ENCODE data around the gene GPER1. TPM values are rescaled to one million over a fixed set of nuclear protein-coding genes. Genes with fewer than 3 reads are reported as not detected.

GPER1 gene
- total RNA-seq, 4 donors from 2014 or later, result 4.6 to 19.9 (median 11.0) TPM

DNA sequence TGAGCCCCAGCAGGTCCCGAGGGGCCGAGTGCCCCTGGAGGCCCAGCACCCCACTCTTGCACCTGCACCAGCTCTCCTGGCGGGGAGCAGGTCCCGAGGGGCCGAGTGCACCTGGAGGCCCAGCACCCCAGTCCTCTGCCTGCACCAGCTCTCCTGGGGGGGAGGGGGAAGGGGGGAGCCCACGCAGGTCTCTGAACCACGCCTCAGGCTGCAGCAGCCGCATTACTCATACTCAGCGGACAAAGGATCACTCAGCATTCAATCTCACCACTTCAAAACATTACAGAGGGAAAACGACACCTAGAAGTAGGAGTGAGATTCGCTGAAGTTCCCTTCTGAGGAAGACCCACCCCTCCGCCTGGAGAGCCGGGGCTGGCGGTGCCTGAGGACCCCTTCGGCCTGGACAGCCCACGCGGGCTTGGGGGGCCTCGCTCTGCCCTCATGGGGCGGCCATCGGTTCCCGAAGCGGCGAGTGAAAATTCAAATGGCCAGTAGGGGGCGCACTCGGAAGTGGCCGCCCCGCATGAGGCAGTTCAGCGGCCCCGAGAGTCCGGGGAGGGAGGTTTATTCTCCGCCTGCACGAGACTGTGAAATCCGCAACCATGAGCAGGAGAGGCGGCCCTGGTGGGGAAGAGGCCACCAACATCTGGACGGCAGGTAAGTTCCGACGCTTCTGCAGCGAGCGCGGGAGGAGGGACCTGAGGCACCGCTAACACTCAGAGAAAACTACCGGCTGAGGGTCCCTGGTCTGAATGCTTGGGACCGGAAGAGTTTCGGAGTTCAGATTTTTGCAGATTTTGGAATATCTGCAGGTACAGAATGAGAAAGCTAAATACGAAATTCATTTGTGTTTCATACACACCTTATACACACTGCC lies 1.1 kb upstream of the GPER1 start:
- Histone ChIP-seq H3K9me3 (no peaks in the 10 kb centered on the region), H3K4me1 (peaks cover 35 to 63% (median 50%) of the 10 kb centered on the region in 4 donors), H3K4me3 (peak overlapping the region; percentile 43 to 63 (median 55)), H3K27me3 (no peaks in the 10 kb centered on the region), H3K27ac (replicated peaks in 1 of 4) (peak overlapping the region; percentile 71 to 84 (median 82)), H3K36me3 (peaks cover under 1 to 14% (median 7%) of the 10 kb centered on the region in 4 donors)
- WGBS, result 12% methylated on average over 13 of the region's 45 CpGs
- intact Hi-C loops (cut with DNase I), result loop anchor here (5.0 kb wide), 2 partner anchors 50 to 90 kb away; a partner anchor contains a TSS
- no peak for DNase-seq (ENCODE audit: extremely low spot score)
- TF ChIP-seq POLR2A (IDR thresholded peaks at IDR 0.05; ENCODE audit: low read depth) (no peak), POLR2AphosphoS5 (IDR thresholded peaks at IDR 0.05) (peak in 1 of 2 donors; percentile 63)
- TF ChIP-seq, protein P1, sequence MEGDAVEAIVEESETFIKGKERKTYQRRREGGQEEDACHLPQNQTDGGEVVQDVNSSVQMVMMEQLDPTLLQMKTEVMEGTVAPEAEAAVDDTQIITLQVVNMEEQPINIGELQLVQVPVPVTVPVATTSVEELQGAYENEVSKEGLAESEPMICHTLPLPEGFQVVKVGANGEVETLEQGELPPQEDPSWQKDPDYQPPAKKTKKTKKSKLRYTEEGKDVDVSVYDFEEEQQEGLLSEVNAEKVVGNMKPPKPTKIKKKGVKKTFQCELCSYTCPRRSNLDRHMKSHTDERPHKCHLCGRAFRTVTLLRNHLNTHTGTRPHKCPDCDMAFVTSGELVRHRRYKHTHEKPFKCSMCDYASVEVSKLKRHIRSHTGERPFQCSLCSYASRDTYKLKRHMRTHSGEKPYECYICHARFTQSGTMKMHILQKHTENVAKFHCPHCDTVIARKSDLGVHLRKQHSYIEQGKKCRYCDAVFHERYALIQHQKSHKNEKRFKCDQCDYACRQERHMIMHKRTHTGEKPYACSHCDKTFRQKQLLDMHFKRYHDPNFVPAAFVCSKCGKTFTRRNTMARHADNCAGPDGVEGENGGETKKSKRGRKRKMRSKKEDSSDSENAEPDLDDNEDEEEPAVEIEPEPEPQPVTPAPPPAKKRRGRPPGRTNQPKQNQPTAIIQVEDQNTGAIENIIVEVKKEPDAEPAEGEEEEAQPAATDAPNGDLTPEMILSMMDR (IDR thresholded peaks at IDR 0.05), result peak; percentile 79 to 92 (median 91)

DNA sequence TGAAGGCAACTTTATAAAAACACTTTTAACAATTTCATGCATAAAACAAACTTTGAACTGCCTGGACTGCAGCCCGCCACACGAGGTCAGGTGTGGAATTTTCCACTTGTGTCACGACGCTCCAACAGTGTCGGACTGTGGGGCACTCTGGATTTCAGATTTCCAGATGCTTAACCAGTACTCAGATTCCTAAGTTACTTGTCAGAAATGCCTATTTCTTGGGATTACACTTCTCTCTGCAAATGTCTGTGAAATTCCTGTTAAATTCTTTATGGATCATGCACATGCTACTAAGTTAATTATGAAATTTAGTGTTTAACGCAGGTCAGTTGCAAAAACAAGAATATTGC lies 473 bp upstream of the GPER1 start:
- WGBS, result 18% methylated on average over 6 of the region's 6 CpGs
- Histone ChIP-seq H3K27ac (replicated peaks in 1 of 4) (peak overlapping the region; percentile 71 to 84 (median 82)), H3K4me1 (peaks cover 29 to 57% (median 44%) of the 10 kb centered on the region in 4 donors), H3K4me3 (peak overlapping the region; percentile 43 to 63 (median 55)), H3K27me3 (no peaks in the 10 kb centered on the region), H3K36me3 (peaks cover 6 to 20% (median 12%) of the 10 kb centered on the region in 4 donors), H3K9me3 (no peaks in the 10 kb centered on the region)
- intact Hi-C loops (cut with DNase I), result loop anchor here (5.0 kb wide), 2 partner anchors 50 to 90 kb away; a partner anchor contains a TSS
- DNase-seq (ENCODE audit: extremely low spot score), result no peak
- TF ChIP-seq POLR2AphosphoS5 (IDR thresholded peaks at IDR 0.05) (no peak), EP300 (IDR thresholded peaks at IDR 0.05) (no peak), POLR2A (IDR thresholded peaks at IDR 0.05; ENCODE audit: low read depth) (no peak)
- TF ChIP-seq, protein P1 (IDR thresholded peaks at IDR 0.05), result no peak

DNA sequence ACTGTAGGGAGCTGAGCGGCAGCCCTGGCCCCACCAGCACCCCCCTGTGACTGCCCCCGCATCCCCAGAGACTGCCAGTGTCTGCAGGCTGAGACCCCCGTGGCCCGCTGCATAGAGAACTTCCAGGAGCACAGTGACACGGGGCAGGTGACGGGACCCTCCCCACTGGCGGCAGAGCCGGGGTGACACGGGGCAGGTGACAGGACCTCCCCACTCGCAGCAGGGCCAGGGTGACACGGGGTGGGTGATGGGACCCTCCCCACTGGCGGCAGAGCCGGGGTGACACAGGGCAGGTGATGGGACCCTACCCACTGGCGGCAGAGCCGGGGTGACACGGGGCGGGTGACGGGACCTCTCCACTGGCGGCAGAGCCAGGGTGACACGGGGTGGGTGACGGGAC lies 2.3 kb downstream of the GPER1 start:
- intact Hi-C loops (cut with DNase I), result no loop called here
- Histone ChIP-seq H3K4me3 (no peak overlapping the region), H3K9me3 (no peaks in the 10 kb centered on the region), H3K27me3 (no peaks in the 10 kb centered on the region), H3K27ac (replicated peaks in 1 of 4) (no peak overlapping the region), H3K36me3 (peaks cover 7 to 44% (median 29%) of the 10 kb centered on the region in 4 donors), H3K4me1 (peaks cover 22 to 45% (median 40%) of the 10 kb centered on the region in 4 donors)
- WGBS, result 86% methylated on average over 13 of the region's 21 CpGs
- TF ChIP-seq POLR2AphosphoS5 (IDR thresholded peaks at IDR 0.05) (no peak), EP300 (IDR thresholded peaks at IDR 0.05) (no peak), POLR2A (IDR thresholded peaks at IDR 0.05; ENCODE audit: low read depth) (no peak)
- TF ChIP-seq, protein P1 (IDR thresholded peaks at IDR 0.05), result no peak
- DNase-seq (ENCODE audit: extremely low spot score), result no peak

DNA sequence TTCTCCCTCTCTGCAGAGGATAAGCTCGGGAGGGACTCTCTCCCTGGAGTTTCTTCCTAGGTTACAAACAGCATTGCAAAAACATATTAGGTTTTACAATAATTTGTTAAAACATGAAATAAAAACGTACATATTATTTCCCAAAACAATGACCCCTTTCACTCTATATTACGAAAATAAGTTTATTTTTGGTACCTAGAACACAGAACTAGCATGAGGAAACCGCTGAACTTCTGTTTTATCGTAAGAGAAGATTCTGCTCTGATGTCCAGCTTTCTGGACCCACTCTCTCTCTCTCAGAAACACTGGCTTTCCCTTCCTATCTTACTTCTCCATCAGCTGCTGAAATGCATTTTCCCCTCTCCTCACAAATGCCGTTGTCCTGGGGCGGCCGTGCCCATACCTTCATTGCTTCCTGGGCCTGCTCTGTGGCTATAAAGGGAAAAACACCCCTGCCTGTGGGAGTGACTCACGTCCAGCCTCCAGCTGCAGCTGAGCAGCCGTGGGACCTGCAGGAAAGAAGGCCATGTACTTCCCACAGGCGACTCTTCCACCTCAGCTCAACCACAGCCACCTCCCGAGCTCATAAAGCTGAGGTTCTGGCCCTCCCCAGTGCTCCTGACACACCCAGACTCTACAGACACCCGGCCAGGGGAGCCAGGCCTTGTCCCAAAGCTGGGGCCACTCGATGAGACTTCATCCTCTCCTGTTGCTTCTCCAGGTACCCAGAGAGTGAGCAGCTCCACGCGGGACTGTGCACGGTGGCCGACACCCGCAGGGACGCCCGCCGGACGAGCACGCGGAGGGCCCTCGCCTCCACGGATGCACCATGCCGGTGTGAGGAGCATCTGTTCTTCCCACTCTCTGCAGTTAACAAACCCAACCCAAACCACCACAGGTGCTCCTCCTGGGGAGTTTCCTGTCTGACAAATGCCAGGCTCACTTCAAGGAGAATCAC lies 3.1 kb downstream of the GPER1 start:
- no peak for DNase-seq (ENCODE audit: extremely low spot score)
- no peaks in the 10 kb centered on the region for H3K9me3 ChIP-seq
- H3K27me3 ChIP-seq, result no peaks in the 10 kb centered on the region
- TF ChIP-seq EP300 (IDR thresholded peaks at IDR 0.05), result no peak
- TF ChIP-seq POLR2A (IDR thresholded peaks at IDR 0.05; ENCODE audit: low read depth), result no peak
- TF ChIP-seq, protein P1 (IDR thresholded peaks at IDR 0.05), result no peak
- TF ChIP-seq POLR2AphosphoS5 (IDR thresholded peaks at IDR 0.05), result no peak
- WGBS, result 80% methylated on average over 28 of the region's 28 CpGs
- H3K4me1 ChIP-seq, result peaks cover 27 to 53% (median 44%) of the 10 kb centered on the region in 4 donors
- no peak overlapping the region for H3K4me3 ChIP-seq
- intact Hi-C loops (cut with DNase I), result no loop called here
- H3K36me3 ChIP-seq, result peaks cover 7 to 44% (median 29%) of the 10 kb centered on the region in 4 donors
- H3K27ac ChIP-seq (replicated peaks in 1 of 4), result no peak overlapping the region
